ENCODE data around the gene METTL3.

METTL3 gene

GRCh38 chr14:21475767-21476522 is 35.2 kb downstream of the METTL3 start:
- DNase-seq: no peak

DNA sequence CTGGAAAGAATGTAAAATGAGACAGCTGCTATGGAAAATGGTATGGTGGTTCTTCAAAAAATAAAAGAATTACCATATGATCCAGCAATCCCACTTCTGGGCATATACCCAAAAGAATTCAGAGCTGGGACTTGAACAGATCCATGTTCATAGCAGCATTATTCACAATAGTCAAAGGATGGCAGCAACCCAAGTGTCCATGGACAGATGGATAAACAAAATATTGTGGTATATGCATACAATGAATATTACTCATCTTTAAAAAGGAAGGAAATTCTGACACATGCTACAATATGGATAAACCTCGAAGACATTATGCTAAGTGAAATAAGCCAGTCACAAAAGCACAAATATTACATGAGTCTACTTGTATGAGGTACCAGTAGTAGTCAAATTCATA is 43.5 kb downstream of the METTL3 start:
- DNase-seq: no peak

DNA sequence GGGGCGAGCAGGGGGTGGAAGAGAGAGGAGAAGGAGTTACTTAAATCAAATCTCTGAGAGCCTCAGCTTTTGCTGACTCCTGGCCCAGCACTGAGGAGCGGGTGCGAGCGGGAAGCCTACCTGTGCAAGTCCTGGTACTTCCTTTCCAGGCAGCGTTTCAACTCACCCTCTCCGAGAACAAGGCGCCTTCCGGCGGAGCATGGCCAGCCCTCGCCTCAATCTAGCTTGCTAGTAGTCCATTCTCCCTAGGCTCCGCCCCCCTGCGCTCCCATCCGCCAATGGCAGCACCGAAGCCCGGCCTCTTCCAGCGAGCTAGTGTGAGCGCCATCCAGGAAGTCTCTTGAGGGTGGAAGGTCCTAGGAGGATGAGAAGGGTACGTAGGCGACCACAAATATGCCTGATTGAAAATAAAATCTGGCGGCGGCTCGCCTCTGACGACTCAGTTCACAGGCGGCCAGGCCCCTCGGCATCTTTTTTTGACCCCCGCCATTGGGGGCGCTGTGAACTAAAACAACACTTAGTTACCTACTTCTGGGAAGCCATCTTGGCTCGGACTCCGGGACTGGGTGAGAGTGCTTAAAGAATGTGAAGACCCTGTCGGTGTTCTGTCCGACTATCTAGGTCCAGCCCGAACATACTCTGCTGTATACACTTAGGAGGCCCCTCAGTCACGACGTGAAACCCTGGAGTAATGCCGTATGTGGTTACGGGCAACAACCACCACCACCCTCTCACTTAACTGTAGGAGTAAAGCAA is 55.0 kb downstream of the METTL3 start, which contains the start of gene CHD8:
Gene CHD8, minus strand, starts transcription at position 212 of the 756 bp plus-strand sequence. CDS start 24,480 bp downstream, outside the sequence.
- DNase-seq: peak; percentile 99

GRCh38 chr14:21455592-21455911 is 55.6 kb downstream of the METTL3 start:
- DNase-seq: no peak

GRCh38 chr14:21454843-21455544 is 56.1 kb downstream of the METTL3 start:
- DNase-seq: no peak

- DNase-seq: no peak
Measured at GRCh38 chr14:21449899-21450216, 61.3 kb downstream of the METTL3 start.
